Keratinocyte (primary cell): Measurements from ENCODE around the gene GPC1. TPM values are rescaled to one million over a fixed set of nuclear protein-coding genes. Genes with fewer than 3 reads are reported as not detected.

ENCODE experiments used
- DNase-seq: peaks from one replicate; pipeline ENCODE4 v3.0.0-alpha.2; 2011; ENCODE audit warnings: low read depth, missing footprints, low spot score
- FAIRE-seq: peaks from 2 replicates; lab custom pipeline; 2011; peaks lifted over from hg19 to GRCh38; lab: Jason Lieb, UNC
- H2AFZ ChIP-seq: 2 replicates; pipeline ENCODE4 v1.6.0; 2012; ENCODE audit warnings: low read length, control low read depth, inconsistent platforms; ENCODE audit not compliant: control insufficient read depth
- H3K27ac ChIP-seq: 2 replicates; pipeline ENCODE4 v1.5.1; 2011; ENCODE audit warnings: low read length; ENCODE audit not compliant: control insufficient read depth, insufficient read depth
- H3K27me3 ChIP-seq: 3 replicates; pipeline ENCODE4 v1.6.0; 2011; ENCODE audit warnings: low read length; ENCODE audit not compliant: control insufficient read depth, insufficient read depth; ENCODE audit errors: extremely low read depth
- H3K36me3 ChIP-seq, 2 experiments: 2 replicates in 1 of 2; 3 replicates in 1 of 2; pipeline ENCODE4 v1.5.1; 2011; ENCODE audit warnings: low read length in 2 of 2, mild to moderate bottlenecking in 1 of 2; ENCODE audit not compliant: control insufficient read depth in 2 of 2, insufficient read depth in 2 of 2; ENCODE audit errors: extremely low read depth in 1 of 2
- H3K4me1 ChIP-seq: 3 replicates; pipeline ENCODE4 v1.5.1; 2011; ENCODE audit warnings: low read length; ENCODE audit not compliant: control insufficient read depth, insufficient read depth; ENCODE audit errors: extremely low read depth
- H3K4me2 ChIP-seq: 3 replicates; pipeline ENCODE4 v1.6.0; 2011; ENCODE audit warnings: low read depth, low read length; ENCODE audit not compliant: control insufficient read depth, insufficient read depth; ENCODE audit errors: extremely low read depth
- H3K4me3 ChIP-seq, 3 experiments: fragments of 200-600 bp in 1 of 3; sonication (generic) in 1 of 3; 2 replicates in 2 of 3; 3 replicates in 1 of 3; pipeline ENCODE4 v1.5.1; 2011 to 2016; ENCODE audit warnings: low read length in 3 of 3, mild to moderate bottlenecking in 3 of 3, control low read depth in 2 of 3, inconsistent platforms in 1 of 3, low read depth in 1 of 3, mixed read lengths in 1 of 3, mixed run types in 1 of 3, moderate library complexity in 1 of 3; ENCODE audit not compliant: control insufficient read depth in 2 of 3, insufficient read depth in 2 of 3; ENCODE audit errors: extremely low read depth in 1 of 3
- H3K79me2 ChIP-seq: 2 replicates; pipeline ENCODE4 v1.6.0; 2012; ENCODE audit warnings: low read length; ENCODE audit not compliant: control insufficient read depth, insufficient read depth
- H3K9ac ChIP-seq: 3 replicates; pipeline ENCODE4 v1.6.0; 2011; ENCODE audit warnings: low read length; ENCODE audit not compliant: control insufficient read depth, insufficient read depth; ENCODE audit errors: extremely low read depth
- H3K9me1 ChIP-seq: 3 replicates; pipeline ENCODE4 v1.6.0; 2011; ENCODE audit warnings: low read length; ENCODE audit not compliant: control insufficient read depth, insufficient read depth; ENCODE audit errors: extremely low read depth
- H3K9me3 ChIP-seq: 2 replicates; pipeline ENCODE4 v1.5.1; 2012; ENCODE audit warnings: low read depth, low read length; ENCODE audit not compliant: control insufficient read depth
- H4K20me1 ChIP-seq: 3 replicates; pipeline ENCODE4 v1.6.0; 2011; ENCODE audit warnings: low read length; ENCODE audit not compliant: control insufficient read depth, insufficient read depth; ENCODE audit errors: extremely low read depth
- CTCF ChIP-seq, 3 experiments: IDR thresholded peaks in 1 of 3; conservative IDR thresholded peaks in 1 of 3; optimal IDR thresholded peaks in 1 of 3; 2 replicates in 2 of 3; 3 replicates in 1 of 3; pipeline versions ENCODE3 to v1.5.1; 2011; ENCODE audit warnings: low read length in 3 of 3, mild to moderate bottlenecking in 3 of 3, moderate library complexity in 2 of 3, control low read depth in 1 of 3, inconsistent platforms in 1 of 3; ENCODE audit not compliant: insufficient read depth in 2 of 3; ENCODE audit errors: extremely low read depth in 1 of 3
- EZH2 ChIP-seq: IDR thresholded peaks from one replicate; pipeline ENCODE4 v1.6.1; 2012; ENCODE audit warnings: inconsistent platforms, mild to moderate bottlenecking, low read length, moderate library complexity
- dilution Hi-C: fragments of 300-500 bp; cut with MboI; formaldehyde crosslinking; loops from one replicate; pipeline ENCODE4 v1.7.0; 2020; ENCODE audit warnings: low sequenced_read_pairs; ENCODE audit not compliant: extremely low pct_ligation_motif_present
- polyA plus RNA-seq, 5 experiments: library from polyadenylated mRNA; depleted of rRNA in 3 of 5; stranded (reverse) in 3 of 5; stranded (forward) in 1 of 5; unstranded in 1 of 5; fragments of >200 nt; gene quantifications; 1 replicate in 1 of 5; 2 replicates in 3 of 5; 3 replicates in 1 of 5; pipeline versions ENCODE4 v1.2.1 to v1.2.3, GENCODE V29; 2011 to 2012; ENCODE audit warnings: missing spikeins in 2 of 5, low read depth in 1 of 5, low replicate concordance in 1 of 5

The GPC1 gene
- polyA plus RNA-seq, 1 donor (not counting 4 experiments of a cell fraction or from before 2014, with no cell fraction given) = 46.6 TPM

GRCh38 chr2:240432820-240433801 is 2.4 kb upstream of the GPC1 start:
- H3K36me3 ChIP-seq = no peaks in the 10 kb centered on the region
- H3K27ac ChIP-seq = peak overlapping the region; percentile 95
- H3K9ac ChIP-seq = peak overlapping the region; percentile 89
- H3K4me2 ChIP-seq = peak overlapping the region; percentile 91
- H3K27me3 ChIP-seq = no peaks in the 10 kb centered on the region
- peak overlapping the region; percentile 72 for H2AFZ ChIP-seq
- DNase-seq (no peak), FAIRE-seq (no peak)
- H3K9me3 ChIP-seq = no peaks in the 10 kb centered on the region
- no peak for TF ChIP-seq EZH2
- TF ChIP-seq CTCF (optimal IDR thresholded peaks at IDR 0.05 in 1 of 3, IDR thresholded peaks at IDR 0.05 in 1 of 3, conservative IDR thresholded peaks at IDR 0.05 in 1 of 3; ENCODE audit: extremely low read depth in 1 of 3, insufficient read depth in 2 of 3, low read length in 3 of 3) = no peak
- H3K4me3 ChIP-seq = peak overlapping the region in 2 of 3 experiments; percentile 43 to 47
- H4K20me1 ChIP-seq = no peaks in the 10 kb centered on the region
- H3K4me1 ChIP-seq = peaks cover 22% of the 10 kb centered on the region
- peaks cover 21% of the 10 kb centered on the region for H3K79me2 ChIP-seq
- dilution Hi-C loops = no loop called here
- no peaks in the 10 kb centered on the region for H3K9me1 ChIP-seq

DNA sequence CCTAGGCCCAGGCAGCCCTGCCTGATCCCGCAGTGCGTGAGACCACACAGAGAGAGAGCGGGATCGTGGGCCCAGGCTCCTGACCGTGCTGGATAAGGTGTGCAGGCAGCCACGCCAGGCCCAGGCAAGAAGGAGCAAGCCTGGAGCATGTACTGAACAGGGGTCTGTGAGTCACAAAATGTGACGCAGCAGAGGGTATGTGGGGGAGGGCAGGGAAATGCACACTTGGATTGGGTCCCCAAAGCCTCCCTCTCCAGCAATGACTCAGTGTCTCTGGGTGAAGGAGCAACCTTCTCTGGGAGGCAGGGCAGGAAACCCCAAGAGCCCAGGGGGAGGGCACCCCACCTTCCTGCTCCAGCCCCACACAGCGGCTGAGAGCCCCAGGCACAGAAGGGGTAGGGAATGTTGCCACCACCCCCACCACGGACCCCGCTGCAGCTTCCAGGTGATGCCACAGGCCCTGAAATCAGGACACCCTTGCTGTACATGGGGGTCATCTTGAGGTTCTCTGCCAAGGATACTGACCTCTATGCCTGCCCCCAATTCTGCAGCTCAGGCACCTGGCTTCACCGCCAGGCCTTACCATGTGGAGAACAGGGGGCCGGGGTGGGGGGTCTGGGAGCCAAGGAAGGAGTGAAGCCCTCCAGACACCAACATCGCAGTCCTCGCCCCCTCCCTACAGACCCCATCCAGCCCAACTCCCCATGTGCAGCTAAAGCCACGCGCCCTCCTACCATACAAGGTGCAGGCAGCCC is 1.3 kb upstream of the GPC1 start:
- Histone ChIP-seq H3K4me3 (peak overlapping the region; percentile 69 to 87 (median 83)), H2AFZ (peak overlapping the region; percentile 72), H3K4me1 (peaks cover 32% of the 10 kb centered on the region), H3K9ac (peak overlapping the region; percentile 89), H3K36me3 (no peaks in the 10 kb centered on the region), H3K4me2 (peak overlapping the region; percentile 91), H4K20me1 (peaks cover 9% of the 10 kb centered on the region), H3K27ac (peak overlapping the region; percentile 95), H3K9me1 (no peaks in the 10 kb centered on the region), H3K9me3 (no peaks in the 10 kb centered on the region), H3K79me2 (peaks cover 32% of the 10 kb centered on the region), H3K27me3 (no peaks in the 10 kb centered on the region)
- peak; percentile 99 for FAIRE-seq
- dilution Hi-C loops = no loop called here
- TF ChIP-seq EZH2 (no peak), CTCF (optimal IDR thresholded peaks at IDR 0.05 in 1 of 3, IDR thresholded peaks at IDR 0.05 in 1 of 3, conservative IDR thresholded peaks at IDR 0.05 in 1 of 3; ENCODE audit: extremely low read depth in 1 of 3, insufficient read depth in 2 of 3, low read length in 3 of 3) (no peak)
- DNase-seq = peak; percentile 97
